ENCODE measurements around the gene CTNNA2.

The CTNNA2 gene

DNA sequence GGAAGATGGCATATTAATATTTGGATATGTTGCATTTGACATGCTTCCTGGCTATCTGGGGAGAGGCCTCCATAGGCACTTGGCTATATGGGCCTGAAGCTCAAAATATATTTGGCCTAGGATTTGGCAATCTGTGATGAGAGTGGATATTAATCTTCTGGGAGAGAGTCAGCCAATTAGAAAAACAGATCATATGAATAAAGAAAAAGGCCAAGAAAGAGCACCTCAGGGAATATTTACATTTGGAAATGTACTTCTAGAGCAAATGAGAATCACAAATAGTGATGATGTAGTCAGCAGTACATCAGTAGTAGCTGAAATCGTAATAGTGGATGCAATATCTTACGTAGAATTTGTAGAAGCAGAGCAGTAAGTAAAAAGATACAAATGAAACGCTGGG lies 277.0 kb downstream of the CTNNA2 start:
- DNase-seq (ENCODE audit: low read depth) = no peak

- DNase-seq (ENCODE audit: low read depth) = no peak
Observed at GRCh38 chr2:79792090-79792489, 279.2 kb downstream of the CTNNA2 start.

DNA sequence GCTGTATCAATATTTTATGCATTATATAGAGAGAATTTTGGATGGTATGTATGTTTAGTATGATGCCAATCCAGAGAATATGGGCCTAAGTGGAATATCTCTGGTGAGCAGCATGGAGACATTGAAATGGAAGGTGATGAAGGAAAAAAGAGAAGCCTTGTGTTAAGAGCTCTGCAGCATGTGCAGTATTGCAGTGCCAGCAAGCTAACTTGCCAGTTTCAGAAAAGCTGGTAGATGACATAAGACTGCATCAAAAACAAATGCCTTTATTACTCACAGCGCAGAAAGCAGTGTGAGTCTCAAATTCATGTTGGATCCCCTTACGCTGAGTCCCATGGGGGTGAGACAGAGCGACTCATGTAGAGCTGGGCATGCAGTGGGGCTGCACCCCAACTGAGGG lies 280.2 kb downstream of the CTNNA2 start:
- no peak for DNase-seq (ENCODE audit: low read depth)

DNA sequence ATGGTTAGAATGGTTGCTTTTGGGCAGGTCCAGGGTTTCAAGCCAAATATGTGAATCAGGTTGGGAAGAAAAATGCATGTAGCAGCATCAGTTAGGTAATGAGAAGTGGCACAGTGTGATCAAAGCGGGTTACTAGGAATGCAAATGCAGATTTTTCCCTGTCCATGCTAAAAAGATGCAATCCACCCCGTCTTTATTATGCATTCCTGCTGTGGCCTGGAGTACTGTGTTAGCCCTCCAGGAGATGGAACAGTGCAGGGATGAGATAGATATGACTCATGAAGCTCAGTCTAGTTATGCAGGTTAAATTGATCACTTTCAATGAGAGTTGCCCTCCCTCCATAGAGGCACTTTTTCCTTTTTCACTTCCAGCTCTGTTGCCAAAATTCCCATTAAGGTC lies 283.8 kb downstream of the CTNNA2 start:
- no peak for DNase-seq (ENCODE audit: low read depth)

- no peak for DNase-seq (ENCODE audit: low read depth)
Observed at GRCh38 chr2:79798776-79799175, 285.9 kb downstream of the CTNNA2 start.

DNA sequence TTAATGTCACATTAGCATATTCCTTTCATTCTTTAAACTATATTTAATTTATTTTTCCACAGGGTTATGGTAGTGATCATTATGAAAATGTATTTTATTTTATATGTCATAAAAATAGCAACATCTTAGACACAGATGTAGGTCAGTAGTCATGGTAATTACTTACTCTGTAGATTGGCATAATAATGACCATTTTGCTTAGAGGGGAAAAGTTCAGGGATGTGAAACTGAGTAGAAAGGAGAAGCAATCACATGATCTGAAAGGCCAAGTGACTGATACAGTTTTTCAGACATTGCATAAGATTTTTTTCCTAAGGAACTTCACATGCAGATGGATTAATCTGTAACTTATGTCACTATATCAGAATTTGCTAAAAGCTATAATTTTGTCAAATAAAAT lies 286.9 kb downstream of the CTNNA2 start:
- DNase-seq (ENCODE audit: low read depth) = no peak

- no peak for DNase-seq (ENCODE audit: low read depth)
Observed at GRCh38 chr2:79801082-79801481, 288.2 kb downstream of the CTNNA2 start.

GRCh38 chr2:79817288-79817687 lies 304.4 kb downstream of the CTNNA2 start:
- DNase-seq (ENCODE audit: low read depth) = no peak

DNA sequence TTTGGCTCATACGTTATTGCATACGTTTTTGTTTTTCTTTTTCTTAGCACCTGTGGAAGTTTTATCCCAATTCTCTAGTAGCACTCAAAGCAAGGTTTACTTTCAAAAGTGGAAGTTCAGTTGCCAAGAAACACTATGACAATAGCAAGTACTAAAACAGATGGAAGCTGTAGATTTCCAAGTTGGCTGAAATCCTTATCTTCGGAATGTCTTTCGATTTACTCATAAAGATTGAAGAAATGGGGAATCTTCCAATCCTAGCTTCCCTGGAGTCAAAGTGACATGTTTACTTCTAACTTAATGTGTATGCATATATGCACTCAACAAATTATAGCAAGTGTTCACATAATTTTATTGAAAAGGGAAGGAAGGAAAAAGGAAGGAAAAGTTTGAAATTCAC lies 307.4 kb downstream of the CTNNA2 start:
- no peak for DNase-seq (ENCODE audit: low read depth)

DNA sequence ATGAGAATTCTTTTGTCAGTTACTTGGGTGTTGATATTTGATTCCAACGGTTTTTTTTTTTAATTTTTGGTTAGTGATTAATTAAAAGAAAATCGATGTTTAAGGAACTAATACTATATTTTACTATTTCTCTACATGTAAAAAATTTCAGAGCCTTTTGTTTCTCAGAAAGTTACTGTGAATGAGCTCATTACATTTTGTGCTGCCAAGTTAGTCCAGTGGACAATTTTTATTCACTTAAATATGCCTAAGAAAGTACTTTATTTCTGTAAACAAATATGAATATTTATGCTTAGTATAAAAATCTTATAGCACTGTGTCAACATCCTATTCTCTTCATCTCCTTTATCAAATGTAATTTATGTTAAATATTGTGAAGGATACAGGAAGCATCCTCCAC lies 309.3 kb downstream of the CTNNA2 start:
- DNase-seq (ENCODE audit: low read depth) = no peak

GRCh38 chr2:79824086-79824786 lies 311.4 kb downstream of the CTNNA2 start:
- DNase-seq (ENCODE audit: low read depth) = no peak

DNA sequence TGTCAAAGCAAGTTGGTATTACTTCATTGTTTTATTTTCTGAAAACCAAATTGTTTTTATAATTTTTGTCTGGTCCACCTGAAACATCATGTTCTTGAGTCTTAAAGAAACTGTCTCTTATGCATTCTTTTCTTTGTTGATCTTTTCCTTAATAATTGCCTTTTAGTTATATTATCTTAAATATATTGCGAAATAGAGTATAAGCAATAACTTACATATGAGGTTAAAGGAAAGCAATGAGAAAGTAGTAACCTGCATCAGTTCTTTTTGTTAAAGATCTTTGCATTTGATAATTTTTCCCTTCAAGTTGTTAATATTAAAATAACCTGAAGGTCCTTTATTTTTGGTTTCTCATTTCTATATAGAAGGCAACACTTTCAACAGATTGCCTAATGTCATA lies 315.0 kb downstream of the CTNNA2 start:
- DNase-seq (ENCODE audit: low read depth) = no peak

DNA sequence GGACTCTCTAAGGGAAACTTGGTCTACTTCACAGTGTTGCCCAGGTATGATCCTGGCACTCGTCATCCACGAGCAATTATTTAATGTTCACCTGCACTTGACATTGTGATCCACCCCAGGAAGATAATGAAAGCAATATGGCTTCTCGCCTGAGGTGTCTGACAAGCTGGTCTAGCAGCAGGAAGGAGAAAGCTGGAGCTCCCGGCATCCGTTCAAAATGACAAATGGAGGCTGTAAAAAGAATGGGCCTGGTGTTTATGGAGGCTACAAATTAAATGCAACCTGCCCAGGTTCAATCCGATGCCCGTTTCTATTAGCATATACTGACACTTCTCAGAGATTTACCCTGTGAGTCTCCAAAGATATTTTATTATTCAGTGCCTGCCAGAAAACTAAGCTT lies 317.6 kb downstream of the CTNNA2 start:
- DNase-seq (ENCODE audit: low read depth) = no peak

- DNase-seq (ENCODE audit: low read depth) = no peak
Observed at GRCh38 chr2:79831961-79832360, 319.1 kb downstream of the CTNNA2 start.

DNA sequence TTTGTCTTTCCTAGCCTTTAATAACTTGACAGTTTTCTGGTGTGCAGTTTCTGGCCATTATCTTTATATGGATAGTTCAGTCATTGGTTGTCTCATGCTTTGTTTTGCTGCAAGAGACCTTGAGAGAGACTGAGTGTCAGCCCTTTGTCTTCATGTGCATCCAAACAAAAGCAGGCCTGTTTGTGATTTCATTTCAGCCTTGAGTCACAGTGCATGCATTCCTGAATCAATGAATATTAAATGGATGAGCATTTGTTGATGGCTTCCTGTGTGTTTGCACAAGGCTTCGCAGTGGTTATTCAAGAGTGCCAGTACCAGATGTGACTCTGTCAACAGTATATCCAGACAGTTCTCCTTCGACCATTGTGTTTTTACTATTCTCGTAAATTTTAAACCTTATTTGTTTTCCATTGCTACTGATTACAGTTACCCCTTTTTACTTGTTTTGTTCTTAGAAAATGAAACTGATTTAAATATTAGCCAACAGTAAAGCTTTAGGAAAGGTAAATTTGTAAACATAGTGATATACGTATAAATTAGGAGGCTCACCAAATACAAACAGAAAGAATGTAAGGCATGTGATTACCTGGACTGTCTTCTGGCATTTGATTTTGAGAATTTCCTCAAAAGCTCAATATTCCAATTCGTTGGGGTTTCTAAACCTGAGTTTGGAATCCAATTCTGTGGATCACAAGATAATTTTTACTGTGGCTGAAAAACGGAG lies 319.8 kb downstream of the CTNNA2 start:
- no peak for DNase-seq (ENCODE audit: low read depth)

DNA sequence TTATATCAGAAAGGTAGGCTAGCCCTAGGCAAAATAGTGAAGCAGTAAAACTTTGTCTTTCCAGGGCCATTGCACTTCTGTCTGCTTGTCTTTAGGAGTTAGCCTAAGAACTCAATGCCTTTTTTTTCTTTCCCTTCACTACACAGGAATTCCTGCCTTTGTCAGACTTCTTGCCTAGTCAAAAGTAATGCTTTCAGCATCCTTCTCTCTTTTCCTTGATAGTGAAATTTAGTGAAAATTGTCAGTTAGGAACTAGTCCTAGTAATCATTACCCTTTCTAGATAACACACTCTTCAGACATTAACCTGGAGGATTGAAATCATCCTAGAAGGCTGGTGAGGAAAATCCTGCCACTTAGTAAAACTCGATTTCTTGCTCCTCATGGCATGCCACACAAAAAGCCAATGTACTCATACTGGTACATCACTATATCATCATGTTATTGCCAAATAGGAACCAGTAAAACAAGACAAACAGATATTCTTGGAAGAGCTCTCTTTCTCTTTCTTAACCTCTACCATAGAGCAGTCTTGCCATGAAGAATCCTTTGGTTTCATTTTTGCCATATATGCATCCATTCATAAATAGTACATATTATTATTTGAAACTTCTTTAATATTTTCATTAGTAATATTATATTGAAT lies 320.5 kb downstream of the CTNNA2 start:
- no peak for DNase-seq (ENCODE audit: low read depth)

DNA sequence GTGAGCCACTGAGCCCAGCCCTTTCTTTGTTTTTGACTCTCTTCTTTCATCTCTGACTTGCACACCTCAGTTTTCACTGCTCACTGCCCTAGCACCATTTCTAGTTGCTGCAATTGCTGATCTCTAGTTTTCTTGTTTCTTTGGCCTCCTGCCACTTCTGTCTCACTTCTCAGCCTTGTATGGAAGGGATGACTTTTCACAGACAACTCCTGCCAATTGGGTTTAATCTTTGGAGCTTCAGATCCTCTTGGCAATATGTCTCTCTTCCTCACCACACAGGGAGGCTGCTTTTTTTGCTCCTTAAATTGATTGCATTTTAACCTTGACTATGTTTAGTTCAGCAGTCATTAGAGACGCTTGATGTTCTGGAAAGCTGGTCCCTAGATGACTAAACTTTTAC lies 323.1 kb downstream of the CTNNA2 start:
- DNase-seq (ENCODE audit: low read depth) = no peak

- no peak for DNase-seq (ENCODE audit: low read depth)
Observed at GRCh38 chr2:79844011-79844410, 331.2 kb downstream of the CTNNA2 start.

GRCh38 chr2:79846878-79847277 lies 334.0 kb downstream of the CTNNA2 start:
- DNase-seq (ENCODE audit: low read depth) = no peak

GRCh38 chr2:79849241-79849640 lies 336.4 kb downstream of the CTNNA2 start:
- no peak for DNase-seq (ENCODE audit: low read depth)

GRCh38 chr2:79849949-79850348 lies 337.1 kb downstream of the CTNNA2 start:
- DNase-seq (ENCODE audit: low read depth) = no peak

DNA sequence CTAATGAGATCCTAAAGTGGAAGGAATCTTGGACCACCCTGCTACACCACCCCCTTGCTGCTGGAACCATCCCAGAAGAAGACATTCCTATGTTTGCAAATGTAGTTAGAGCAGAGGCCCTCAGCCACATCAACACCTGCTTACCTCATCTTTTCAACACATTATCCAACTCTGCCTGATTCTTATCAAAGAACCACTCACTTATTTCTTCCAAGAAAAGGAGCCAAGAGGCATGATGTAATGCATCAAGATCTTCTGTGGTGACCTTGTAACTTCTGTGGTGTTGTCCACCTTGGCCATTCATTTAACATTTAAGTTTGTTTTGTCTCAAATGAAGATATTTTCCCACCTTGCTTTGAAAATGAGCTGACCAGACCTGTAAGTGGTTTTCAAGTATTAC lies 338.1 kb downstream of the CTNNA2 start:
- no peak for DNase-seq (ENCODE audit: low read depth)

DNA sequence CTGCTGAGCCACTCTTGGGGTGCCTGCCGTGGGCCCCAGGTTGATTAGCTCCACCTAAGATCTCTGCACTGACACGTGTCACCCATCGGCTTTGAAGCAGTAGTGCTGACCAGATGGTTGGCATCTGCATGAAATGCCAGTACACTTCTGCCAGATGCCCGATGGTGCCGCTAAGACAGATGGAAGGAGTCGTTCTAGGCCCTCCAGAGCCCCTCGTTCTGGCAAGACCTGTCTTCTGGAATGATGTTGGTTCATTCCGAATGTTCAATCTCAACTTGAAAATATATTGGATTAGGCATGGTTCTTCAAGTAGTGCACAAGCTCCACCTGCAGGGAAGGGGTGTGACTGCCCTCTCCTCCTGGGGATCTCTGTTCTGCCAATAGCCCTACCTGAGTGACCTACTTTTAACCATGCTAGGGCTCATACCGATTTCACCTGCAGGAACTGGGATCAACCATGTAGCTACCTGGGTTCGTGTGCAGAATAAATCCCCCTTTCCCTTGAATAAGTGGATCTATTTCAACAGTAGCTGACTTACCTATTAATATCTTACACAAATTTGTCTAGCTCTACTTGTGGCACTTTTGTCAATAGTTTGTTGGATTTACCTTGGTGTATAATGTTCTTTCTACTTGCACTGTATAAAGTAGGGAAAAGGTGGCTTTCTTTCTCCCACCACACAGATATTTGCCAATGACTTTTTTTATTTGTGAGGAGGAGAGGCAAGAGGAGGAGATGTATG lies 342.6 kb downstream of the CTNNA2 start:
- no peak for DNase-seq (ENCODE audit: low read depth)

Data from stimulated activated CD8-positive, alpha-beta memory T cell treated with anti-CD3 and anti-CD28 coated beads, Interleukin-7, amount 100 ng/mL, for 24 hours (primary cell).